DND-41 (cell line): Measurements from ENCODE around the gene NOPCHAP1.
"Not testable (repeated sequence)": the region's sequence is repeated elsewhere in the genome, so short reads cannot be mapped to it uniquely, and the experiment has no call there.

Source experiments
- ATAC-seq: fragments of 200-7000 bp; cut with Tn5 transposase; 3 replicates; pipeline ENCODE4 v1.9.1; 2021; ENCODE audit warnings: low read depth; ENCODE audit not compliant: insufficient read depth
- DNase-seq: peaks from one replicate; pipeline ENCODE4 v3.0.0-alpha.2; 2020
- H2AFZ ChIP-seq: 2 replicates; pipeline ENCODE4 v1.6.0; 2012; ENCODE audit warnings: low read depth, low read length
- H3K27ac ChIP-seq: 2 replicates; pipeline ENCODE4 v1.5.1; 2012; ENCODE audit warnings: low read length, inconsistent platforms
- H3K27me3 ChIP-seq: fragments of 200-600 bp; sonication (generic); 2 replicates; pipeline ENCODE4 v1.6.0; 2012; ENCODE audit warnings: low read length, mild to moderate bottlenecking, inconsistent platforms; ENCODE audit not compliant: insufficient read depth, poor library complexity
- H3K36me3 ChIP-seq: 2 replicates; pipeline ENCODE4 v1.5.1; 2012; ENCODE audit warnings: low read length, inconsistent platforms; ENCODE audit not compliant: insufficient read depth
- H3K4me1 ChIP-seq: 2 replicates; pipeline ENCODE4 v1.5.1; 2012; ENCODE audit warnings: mild to moderate bottlenecking, low read length; ENCODE audit not compliant: insufficient read depth
- H3K4me2 ChIP-seq: 2 replicates; pipeline ENCODE4 v1.6.0; 2012; ENCODE audit warnings: mild to moderate bottlenecking, moderate library complexity, low read length, inconsistent platforms; ENCODE audit not compliant: insufficient read depth
- H3K4me3 ChIP-seq, 2 experiments: fragments of 200-600 bp in 1 of 2; shearing (Covaris generic) in 1 of 2; 2 replicates each; pipeline ENCODE4 v1.5.1; 2012 to 2016; ENCODE audit warnings: inconsistent platforms in 2 of 2, low read length in 2 of 2, mild to moderate bottlenecking in 2 of 2, low read depth in 1 of 2, moderate library complexity in 1 of 2
- H3K79me2 ChIP-seq: 2 replicates; pipeline ENCODE4 v1.6.0; 2012; ENCODE audit warnings: low read length, inconsistent platforms; ENCODE audit not compliant: insufficient read depth
- H3K9ac ChIP-seq: 2 replicates; pipeline ENCODE4 v1.6.0; 2012; ENCODE audit warnings: low read depth, mild to moderate bottlenecking, inconsistent platforms, low read length, moderate library complexity
- H3K9me3 ChIP-seq: 2 replicates; pipeline ENCODE4 v1.5.1; 2012; ENCODE audit warnings: low read length, moderate library complexity, mild to moderate bottlenecking, inconsistent platforms; ENCODE audit not compliant: insufficient read depth, severe bottlenecking
- H4K20me1 ChIP-seq: 2 replicates; pipeline ENCODE4 v1.6.0; 2012; ENCODE audit warnings: low read length; ENCODE audit not compliant: insufficient read depth
- EZH2 ChIP-seq: IDR thresholded peaks from 3 replicates; pipeline ENCODE4 v1.6.1; 2012; ENCODE audit warnings: borderline replicate concordance, low read depth, mild to moderate bottlenecking, moderate library complexity, low read length, inconsistent platforms; ENCODE audit not compliant: severe bottlenecking
- TF ChIP-seq, protein P1 (sequence below): IDR thresholded peaks from 2 replicates; pipeline ENCODE4 v1.5.1; 2012; ENCODE audit warnings: borderline replicate concordance, low read length, moderate library complexity, mild to moderate bottlenecking; ENCODE audit not compliant: poor library complexity, severe bottlenecking; ENCODE audit errors: extremely low read depth

Gene NOPCHAP1

DNA sequence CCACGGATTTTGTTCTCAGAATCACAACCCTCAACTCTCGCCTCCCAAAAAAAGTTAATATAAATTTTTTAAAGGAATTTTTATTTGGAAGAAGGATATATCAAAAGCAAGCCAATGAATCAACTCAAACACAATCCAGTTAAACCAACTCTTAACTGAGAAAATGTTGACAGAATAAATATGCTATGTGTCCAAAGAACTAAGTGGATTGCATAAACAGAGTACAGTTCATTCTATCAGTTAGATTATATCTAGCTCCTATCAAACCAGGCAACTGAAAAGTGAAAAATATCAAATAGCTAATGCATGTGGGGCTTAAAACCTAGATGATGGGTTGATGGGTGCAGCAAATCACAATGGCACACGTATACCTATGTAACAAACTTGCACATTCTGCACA, 44.7 kb upstream of the NOPCHAP1 start:
- no peaks in the 10 kb centered on the region for H4K20me1 ChIP-seq
- H3K27me3 ChIP-seq: no peaks in the 10 kb centered on the region
- no peak overlapping the region for H2AFZ ChIP-seq
- ATAC-seq (no peak), DNase-seq (no peak)
- no peaks in the 10 kb centered on the region for H3K4me1 ChIP-seq
- H3K36me3 ChIP-seq: no peaks in the 10 kb centered on the region
- H3K4me3 ChIP-seq: no peak overlapping the region
- H3K9ac ChIP-seq: no peak overlapping the region
- H3K79me2 ChIP-seq: no peaks in the 10 kb centered on the region
- H3K9me3 ChIP-seq: peaks cover 6% of the 10 kb centered on the region
- H3K4me2 ChIP-seq: no peak overlapping the region
- H3K27ac ChIP-seq: no peak overlapping the region
- no peak for TF ChIP-seq EZH2
- TF ChIP-seq, protein P1, sequence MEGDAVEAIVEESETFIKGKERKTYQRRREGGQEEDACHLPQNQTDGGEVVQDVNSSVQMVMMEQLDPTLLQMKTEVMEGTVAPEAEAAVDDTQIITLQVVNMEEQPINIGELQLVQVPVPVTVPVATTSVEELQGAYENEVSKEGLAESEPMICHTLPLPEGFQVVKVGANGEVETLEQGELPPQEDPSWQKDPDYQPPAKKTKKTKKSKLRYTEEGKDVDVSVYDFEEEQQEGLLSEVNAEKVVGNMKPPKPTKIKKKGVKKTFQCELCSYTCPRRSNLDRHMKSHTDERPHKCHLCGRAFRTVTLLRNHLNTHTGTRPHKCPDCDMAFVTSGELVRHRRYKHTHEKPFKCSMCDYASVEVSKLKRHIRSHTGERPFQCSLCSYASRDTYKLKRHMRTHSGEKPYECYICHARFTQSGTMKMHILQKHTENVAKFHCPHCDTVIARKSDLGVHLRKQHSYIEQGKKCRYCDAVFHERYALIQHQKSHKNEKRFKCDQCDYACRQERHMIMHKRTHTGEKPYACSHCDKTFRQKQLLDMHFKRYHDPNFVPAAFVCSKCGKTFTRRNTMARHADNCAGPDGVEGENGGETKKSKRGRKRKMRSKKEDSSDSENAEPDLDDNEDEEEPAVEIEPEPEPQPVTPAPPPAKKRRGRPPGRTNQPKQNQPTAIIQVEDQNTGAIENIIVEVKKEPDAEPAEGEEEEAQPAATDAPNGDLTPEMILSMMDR: no peak

DNA sequence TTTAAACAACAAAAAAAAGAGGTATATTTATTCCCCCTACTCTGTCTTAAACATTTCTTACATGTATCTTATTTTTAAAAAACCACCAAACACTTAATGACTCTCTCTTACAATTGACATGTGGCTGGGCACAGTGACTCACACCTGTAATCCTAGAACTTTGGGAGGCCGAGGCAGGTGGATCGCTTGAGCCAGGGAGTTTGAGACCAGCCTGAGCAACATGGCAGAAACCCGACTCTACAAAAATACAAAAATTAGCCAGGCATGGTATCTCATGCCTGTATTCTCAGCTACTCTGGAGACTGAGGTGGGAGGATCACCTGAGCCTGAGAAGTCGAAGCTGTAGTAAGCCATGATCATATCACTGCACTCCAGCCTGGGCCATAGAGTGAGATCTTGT, 44.0 kb upstream of the NOPCHAP1 start:
- Histone ChIP-seq H4K20me1 (no peaks in the 10 kb centered on the region), H3K4me2 (no peak overlapping the region), H3K27ac (no peak overlapping the region), H3K27me3 (no peaks in the 10 kb centered on the region), H3K4me1 (no peaks in the 10 kb centered on the region), H3K4me3 (no peak overlapping the region), H3K36me3 (no peaks in the 10 kb centered on the region), H3K9me3 (peaks cover 6% of the 10 kb centered on the region), H3K9ac (no peak overlapping the region), H3K79me2 (no peaks in the 10 kb centered on the region), H2AFZ (no peak overlapping the region)
- TF ChIP-seq, protein P1: no peak
- TF ChIP-seq EZH2: no peak
- DNase-seq: no peak
- ATAC-seq: no peak

DNA sequence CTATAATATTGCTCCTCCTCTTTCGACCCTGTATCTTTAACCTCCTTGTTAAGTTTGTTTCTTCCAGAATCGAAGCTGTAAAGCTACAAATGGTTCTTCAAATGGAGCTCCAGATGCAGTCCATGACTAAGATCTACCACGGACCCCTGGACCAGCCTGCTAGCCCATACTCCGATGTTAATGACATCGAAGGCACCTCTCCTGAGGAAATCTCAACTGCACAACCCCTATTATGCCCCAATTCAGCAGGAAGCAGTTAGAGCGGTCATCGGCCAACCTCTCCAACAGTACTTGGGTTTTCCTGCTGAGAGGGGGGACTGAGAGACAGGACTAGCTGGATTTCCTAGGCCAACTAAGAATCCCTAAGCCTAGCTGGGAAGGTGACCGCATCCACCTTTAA, 42.7 kb upstream of the NOPCHAP1 start:
- not testable (repeated sequence) for H3K27me3 ChIP-seq, DNase-seq, H3K79me2 ChIP-seq, H3K27ac ChIP-seq, H3K4me3 ChIP-seq, H3K4me2 ChIP-seq, H3K9me3 ChIP-seq, H2AFZ ChIP-seq, H3K9ac ChIP-seq, H3K4me1 ChIP-seq, H3K36me3 ChIP-seq, ATAC-seq, H4K20me1 ChIP-seq

DNA sequence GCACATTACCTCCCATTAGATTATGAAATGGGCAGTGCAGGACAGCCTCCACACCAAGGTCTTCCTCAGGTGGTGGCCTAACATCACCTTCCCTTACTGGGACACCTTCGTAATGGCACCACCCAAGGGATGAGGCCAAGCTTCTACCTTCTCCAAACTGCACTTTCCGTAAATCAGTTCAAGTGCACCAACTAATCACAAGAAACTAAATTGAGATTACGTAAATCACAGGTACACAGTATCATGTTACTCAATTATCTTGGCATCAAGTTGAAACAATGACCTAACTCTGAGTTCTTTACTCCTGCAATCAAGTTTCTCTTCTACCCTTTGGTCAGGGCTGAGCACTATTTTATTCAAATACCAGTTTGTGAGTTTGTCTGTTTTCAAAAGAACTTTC, 41.9 kb upstream of the NOPCHAP1 start:
- Histone ChIP-seq H3K9ac (no peak overlapping the region), H3K4me2 (no peak overlapping the region), H2AFZ (no peak overlapping the region), H3K79me2 (no peaks in the 10 kb centered on the region), H4K20me1 (no peaks in the 10 kb centered on the region), H3K27me3 (no peaks in the 10 kb centered on the region), H3K36me3 (no peaks in the 10 kb centered on the region), H3K4me1 (no peaks in the 10 kb centered on the region), H3K27ac (no peak overlapping the region), H3K4me3 (no peak overlapping the region), H3K9me3 (peaks cover 6% of the 10 kb centered on the region)
- ATAC-seq (no peak), DNase-seq (no peak)
- TF ChIP-seq, protein P1: no peak

DNA sequence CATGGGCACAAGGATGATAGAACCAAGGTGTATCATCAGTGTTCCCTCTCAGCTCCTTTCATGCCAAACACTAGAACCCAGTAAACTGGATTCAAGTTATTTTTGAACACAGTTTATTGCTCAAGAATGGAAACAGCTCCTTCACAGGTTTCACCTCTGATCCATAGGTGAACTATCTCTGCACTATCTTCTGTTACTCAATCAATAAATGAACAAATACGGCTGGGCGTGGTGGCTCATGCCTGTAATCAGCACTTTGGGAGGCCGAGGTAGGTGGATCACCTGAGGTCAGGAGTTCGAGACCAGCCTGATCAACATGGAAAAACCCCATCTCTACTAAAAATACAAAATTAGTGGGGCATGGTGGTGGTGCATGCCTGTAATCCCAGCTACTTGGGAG, 37.4 kb upstream of the NOPCHAP1 start:
- not testable (repeated sequence) for DNase-seq, H3K4me2 ChIP-seq, H3K36me3 ChIP-seq

More for the DNA sequence above, 37.4 kb upstream of the NOPCHAP1 start:
- H3K79me2 ChIP-seq, H3K27me3 ChIP-seq, H3K9ac ChIP-seq, H3K4me3 ChIP-seq, H2AFZ ChIP-seq, H3K4me1 ChIP-seq, H3K27ac ChIP-seq, H3K9me3 ChIP-seq, ATAC-seq, H4K20me1 ChIP-seq: not testable (repeated sequence)
